Superior temporal gyrus (tissue), 1 donor: Measurements from ENCODE around the gene TMEM242.
"Not testable (repeated sequence)": the region's sequence is repeated elsewhere in the genome, so short reads cannot be mapped to it uniquely, and the experiment has no call there.

Experiments used
- DNase-seq: peaks from one replicate; pipeline ENCODE4 v3.0.0-alpha.2; 2016; ENCODE audit errors: extremely low spot score

TMEM242 gene

GRCh38 chr6:157323255-157323965 lies at the start of gene TMEM242:
Gene TMEM242 (minus strand): TSS chr6:157323519. CDS start chr6:157323499, 20 bp downstream.
- DNase-seq: peak; percentile 95

- no peak for DNase-seq
Measured at GRCh38 chr6:157372501-157373280, 49.4 kb upstream of the TMEM242 start.

GRCh38 chr6:157370755-157371154 lies 47.4 kb upstream of the TMEM242 start:
- no peak for DNase-seq

GRCh38 chr6:157368359-157369049 lies 45.2 kb upstream of the TMEM242 start:
- no peak for DNase-seq

- no peak for DNase-seq
Measured at GRCh38 chr6:157366648-157367047, 43.3 kb upstream of the TMEM242 start.

- no peak for DNase-seq
Measured at GRCh38 chr6:157364705-157365104, 41.4 kb upstream of the TMEM242 start.

GRCh38 chr6:157361886-157362285 lies 38.6 kb upstream of the TMEM242 start:
- no peak for DNase-seq

GRCh38 chr6:157358287-157358686 lies 35.0 kb upstream of the TMEM242 start:
- DNase-seq: peak; percentile 24

- no peak for DNase-seq
Measured at GRCh38 chr6:157346373-157346772, 23.1 kb upstream of the TMEM242 start.

GRCh38 chr6:157343732-157344131 lies 20.4 kb upstream of the TMEM242 start:
- no peak for DNase-seq

GRCh38 chr6:157339432-157339831 lies 16.1 kb upstream of the TMEM242 start:
- no peak for DNase-seq

- no peak for DNase-seq
Measured at GRCh38 chr6:157337751-157338150, 14.4 kb upstream of the TMEM242 start.

- not testable (repeated sequence) for DNase-seq
Measured at GRCh38 chr6:157337276-157337675, 14.0 kb upstream of the TMEM242 start.

- DNase-seq: no peak
Measured at GRCh38 chr6:157335829-157336228, 12.5 kb upstream of the TMEM242 start.

GRCh38 chr6:157333956-157334355 lies 10.6 kb upstream of the TMEM242 start:
- DNase-seq: no peak

GRCh38 chr6:157333537-157333936 lies 10.2 kb upstream of the TMEM242 start:
- no peak for DNase-seq

- no peak for DNase-seq
Measured at GRCh38 chr6:157332813-157333212, 9.5 kb upstream of the TMEM242 start.

GRCh38 chr6:157330831-157331230 lies 7.5 kb upstream of the TMEM242 start:
- DNase-seq: no peak

- no peak for DNase-seq
Measured at GRCh38 chr6:157329829-157330228, 6.5 kb upstream of the TMEM242 start.

- DNase-seq: no peak
Measured at GRCh38 chr6:157328108-157328692, 4.9 kb upstream of the TMEM242 start.

- no peak for DNase-seq
Measured at GRCh38 chr6:157326979-157327378, 3.7 kb upstream of the TMEM242 start.
